HG02840 (cell line): Measurements from ENCODE around the gene ROBO1.

Experiments
- ATAC-seq: cut with Tn5 transposase; IDR thresholded peaks from one replicate; pipeline ENCODE4 v1.9.1; 2021; ENCODE audit warnings: mild to moderate bottlenecking, moderate library complexity, moderate number of reproducible peaks; ENCODE audit not compliant: unreplicated experiment, low FRiP score

Gene ROBO1

GRCh38 chr3:79672731-79673130 lies 95.1 kb downstream of the ROBO1 start:
- no peak for ATAC-seq

DNA sequence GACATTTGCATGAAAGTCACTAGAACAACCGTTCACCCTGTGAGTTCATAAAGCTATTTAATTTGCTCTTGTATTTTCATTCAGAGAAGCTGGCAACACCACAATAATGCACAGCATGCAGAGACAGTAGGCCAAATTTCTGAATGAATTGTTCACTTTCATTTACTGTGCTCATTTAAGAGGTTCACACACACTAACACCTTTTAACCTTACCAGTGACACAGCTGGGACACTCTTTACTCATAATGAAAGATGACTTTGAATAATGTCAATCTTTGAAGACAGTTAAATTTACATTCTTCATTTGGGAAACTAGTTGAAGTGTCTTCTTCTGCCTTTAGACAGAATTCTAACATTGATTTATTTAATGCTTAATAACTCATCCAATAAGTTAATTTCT lies 95.7 kb downstream of the ROBO1 start:
- ATAC-seq: no peak

DNA sequence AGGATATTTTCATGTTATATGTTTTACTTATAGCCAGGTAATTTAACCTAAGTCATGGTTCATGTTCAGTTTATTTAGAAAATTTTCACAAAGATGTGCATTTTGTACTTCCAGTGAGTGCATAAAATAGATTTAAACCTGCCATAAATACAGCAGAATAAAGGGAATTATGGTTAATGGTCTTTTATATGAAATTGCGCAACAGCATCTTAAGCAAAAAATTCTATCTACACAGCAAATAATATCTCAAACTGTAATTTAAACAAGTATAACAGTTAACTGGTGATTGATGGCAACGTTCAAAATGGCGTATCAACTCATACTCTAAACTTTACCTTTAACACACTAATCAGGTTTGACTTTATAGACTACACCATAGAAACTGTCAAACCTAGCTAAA lies 97.6 kb downstream of the ROBO1 start:
- no peak for ATAC-seq

DNA sequence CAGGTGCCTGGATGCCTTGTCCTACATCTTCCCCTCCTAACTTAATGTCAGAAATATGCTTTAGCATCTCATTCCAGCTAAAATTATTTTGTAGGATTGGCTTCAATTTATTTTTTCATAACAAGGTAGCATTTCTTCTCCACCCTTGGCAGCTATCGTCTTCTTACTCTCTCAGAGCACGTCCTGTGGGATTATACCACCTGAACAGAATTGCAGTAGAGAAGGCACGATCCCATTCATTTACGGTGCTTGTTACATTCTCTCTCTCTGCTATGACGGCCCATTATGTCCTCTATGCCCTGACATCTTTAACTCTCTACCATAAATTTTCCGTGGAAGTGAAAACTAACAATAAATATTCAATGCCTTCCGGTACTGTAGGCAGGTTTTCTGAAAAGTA lies 103.3 kb downstream of the ROBO1 start:
- ATAC-seq: no peak

GRCh38 chr3:79661896-79662295 lies 105.9 kb downstream of the ROBO1 start:
- ATAC-seq: no peak

- ATAC-seq: no peak
Measured at GRCh38 chr3:79657076-79657475, 110.7 kb downstream of the ROBO1 start.

GRCh38 chr3:79654019-79654418 lies 113.8 kb downstream of the ROBO1 start:
- ATAC-seq: no peak

GRCh38 chr3:79653266-79653830 lies 114.5 kb downstream of the ROBO1 start:
- ATAC-seq: no peak

GRCh38 chr3:79651536-79652065 lies 116.2 kb downstream of the ROBO1 start:
- ATAC-seq: no peak

GRCh38 chr3:79639855-79640254 lies 127.9 kb downstream of the ROBO1 start:
- no peak for ATAC-seq

GRCh38 chr3:79636372-79636771 lies 131.4 kb downstream of the ROBO1 start:
- ATAC-seq: no peak

GRCh38 chr3:79632842-79633241 lies 135.0 kb downstream of the ROBO1 start:
- ATAC-seq: no peak

DNA sequence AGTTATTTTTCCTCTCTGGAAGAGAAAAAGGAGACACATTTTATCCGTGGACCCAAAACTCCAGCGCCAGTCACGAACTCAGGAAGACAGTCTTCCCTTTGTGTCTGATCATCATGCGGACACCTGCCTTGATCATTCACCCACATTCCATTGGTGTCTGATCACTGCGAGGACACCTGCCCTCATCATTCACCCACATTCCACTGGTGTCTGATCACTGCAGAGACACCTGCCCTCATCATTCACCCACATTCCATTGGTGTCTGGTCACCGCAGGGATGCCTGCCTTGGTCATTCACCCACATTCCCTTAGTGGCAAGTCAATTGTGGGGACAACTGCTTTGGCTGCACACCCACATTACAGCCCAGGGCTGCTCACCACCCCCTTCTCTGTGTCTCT lies 148.9 kb downstream of the ROBO1 start:
- ATAC-seq: no peak

GRCh38 chr3:79606414-79606813 lies 161.4 kb downstream of the ROBO1 start:
- no peak for ATAC-seq

GRCh38 chr3:79604681-79605080 lies 163.1 kb downstream of the ROBO1 start:
- ATAC-seq: no peak

GRCh38 chr3:79602385-79602784 lies 165.4 kb downstream of the ROBO1 start:
- ATAC-seq: no peak

DNA sequence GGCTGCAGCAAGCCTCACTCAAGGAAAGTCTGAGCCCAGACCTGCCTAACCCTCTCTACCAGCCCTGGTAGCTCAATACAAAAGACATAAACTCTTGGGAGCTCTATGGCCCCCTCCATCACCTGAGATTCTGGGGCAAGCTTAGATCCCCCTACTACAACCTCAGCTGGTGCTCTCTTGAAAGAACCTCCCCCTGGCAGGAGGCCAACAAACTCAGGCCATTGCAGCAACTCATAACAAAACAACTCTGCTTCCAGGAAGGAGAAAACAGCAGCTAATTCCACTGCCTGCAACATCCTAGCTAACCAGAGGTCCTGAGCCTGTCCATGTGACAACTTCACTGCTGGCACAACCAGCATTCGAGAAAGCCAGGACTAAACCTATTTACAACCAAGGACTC lies 169.2 kb downstream of the ROBO1 start:
- no peak for ATAC-seq

GRCh38 chr3:79597709-79598108 lies 170.1 kb downstream of the ROBO1 start:
- ATAC-seq: no peak

GRCh38 chr3:79587150-79587549 lies 180.6 kb downstream of the ROBO1 start:
- no peak for ATAC-seq

- ATAC-seq: no peak
Measured at GRCh38 chr3:79586232-79586631, 181.6 kb downstream of the ROBO1 start.

GRCh38 chr3:79572930-79573329 lies 194.9 kb downstream of the ROBO1 start:
- no peak for ATAC-seq

DNA sequence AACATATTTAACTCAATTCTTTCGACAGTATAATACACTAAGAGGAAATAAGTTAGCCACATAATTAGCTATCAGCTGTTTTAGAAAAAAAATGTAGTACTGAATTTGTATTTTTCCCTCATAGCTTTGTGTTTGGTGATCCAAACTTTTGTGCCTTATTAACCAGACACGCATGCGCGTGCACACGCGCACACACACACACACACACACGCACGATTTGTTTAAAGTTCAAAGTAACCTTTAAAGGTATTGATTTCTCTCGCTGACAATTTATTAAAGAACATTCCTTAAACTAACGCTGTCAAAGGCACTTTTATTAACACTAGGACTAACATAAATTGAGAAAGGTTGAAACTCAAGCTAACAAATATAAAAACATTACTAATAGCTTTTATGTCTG lies 198.9 kb downstream of the ROBO1 start:
- no peak for ATAC-seq

GRCh38 chr3:79564192-79564591 lies 203.6 kb downstream of the ROBO1 start:
- ATAC-seq: no peak
